ENCODE data around the gene NLRP4. TPM values are rescaled to one million over a fixed set of nuclear protein-coding genes. Genes with fewer than 3 reads are reported as not detected.

NLRP4 gene
- total RNA-seq, 6 experiments from 2014 or later: not detected

GRCh38 chr19:55902080-55902751 is 65.9 kb downstream of the NLRP4 start:
- Mint-ChIP-seq H3K4me1 (ENCODE audit: low read depth) (no peaks in the 10 kb centered on the region), H3K36me3 (ENCODE audit: low read depth) (peaks cover 5% of the 10 kb centered on the region; the same call in 1 of the 2 replicates), H3K27me3 (ENCODE audit: insufficient read depth) (peaks cover 3% of the 10 kb centered on the region), H3K4me3 (no peak overlapping the region), H3K9me3 (peaks cover 62% of the 10 kb centered on the region), H3K27ac (no peak overlapping the region)
- no peak for DNase-seq
- no peak for TF ChIP-seq CTCF (IDR thresholded peaks at IDR 0.05)

- TF ChIP-seq CTCF (IDR thresholded peaks at IDR 0.05): no peak
- Mint-ChIP-seq H3K27ac (no peak overlapping the region), H3K4me3 (no peak overlapping the region), H3K4me1 (ENCODE audit: low read depth) (no peaks in the 10 kb centered on the region), H3K27me3 (ENCODE audit: insufficient read depth) (peaks cover 3% of the 10 kb centered on the region), H3K9me3 (peaks cover 67% of the 10 kb centered on the region), H3K36me3 (ENCODE audit: low read depth) (peaks cover 9% of the 10 kb centered on the region; the same call in 1 of the 2 replicates)
- DNase-seq: no peak
These were observed 70.9 kb downstream of the NLRP4 start for GRCh38 chr19:55907286-55907685.

GRCh38 chr19:55907746-55908145 is 71.4 kb downstream of the NLRP4 start:
- H3K27ac Mint-ChIP-seq: no peak overlapping the region
- H3K4me3 Mint-ChIP-seq: no peak overlapping the region
- no peak for DNase-seq
- H3K4me1 Mint-ChIP-seq (ENCODE audit: low read depth): no peaks in the 10 kb centered on the region
- H3K27me3 Mint-ChIP-seq (ENCODE audit: insufficient read depth): peaks cover 3% of the 10 kb centered on the region
- peaks cover 9% of the 10 kb centered on the region; the same call in 1 of the 2 replicates for H3K36me3 Mint-ChIP-seq (ENCODE audit: low read depth)
- no peak for TF ChIP-seq CTCF (IDR thresholded peaks at IDR 0.05)
- H3K9me3 Mint-ChIP-seq: peaks cover 72% of the 10 kb centered on the region

GRCh38 chr19:55909801-55910200 is 73.5 kb downstream of the NLRP4 start:
- Mint-ChIP-seq H3K27ac (no peak overlapping the region), H3K36me3 (ENCODE audit: low read depth) (peaks cover 9% of the 10 kb centered on the region; the same call in 1 of the 2 replicates), H3K4me1 (ENCODE audit: low read depth) (no peaks in the 10 kb centered on the region), H3K9me3 (peaks cover 67% of the 10 kb centered on the region), H3K27me3 (ENCODE audit: insufficient read depth) (peaks cover 3% of the 10 kb centered on the region), H3K4me3 (no peak overlapping the region)
- no peak for DNase-seq
- no peak for TF ChIP-seq CTCF (IDR thresholded peaks at IDR 0.05)

GRCh38 chr19:55912916-55913315 is 76.6 kb downstream of the NLRP4 start:
- no peak for TF ChIP-seq CTCF (IDR thresholded peaks at IDR 0.05)
- peaks cover 73% of the 10 kb centered on the region for H3K9me3 Mint-ChIP-seq
- DNase-seq: no peak
- H3K27ac Mint-ChIP-seq: no peak overlapping the region
- no peaks in the 10 kb centered on the region for H3K36me3 Mint-ChIP-seq (ENCODE audit: low read depth)
- H3K4me3 Mint-ChIP-seq: no peak overlapping the region
- H3K27me3 Mint-ChIP-seq (ENCODE audit: insufficient read depth): no peaks in the 10 kb centered on the region; the same call in 1 of the 2 replicates
- H3K4me1 Mint-ChIP-seq (ENCODE audit: low read depth): no peaks in the 10 kb centered on the region

All from HFFc6 (cell line).